GM23338 (cell line): ENCODE results near the gene NDUFA13. TPM values are rescaled to one million over a fixed set of nuclear protein-coding genes. Genes with fewer than 3 reads are reported as not detected.

Experiments used
- ATAC-seq: fragments of 200-7000 bp; cut with Tn5 transposase; 3 replicates; pipeline ENCODE4 v1.9.1; 2020
- DNase-seq: peaks from one replicate; pipeline ENCODE4 v3.0.0-alpha.2; 2015; ENCODE audit warnings: low spot score
- H2AFZ ChIP-seq: fragments of 200-600 bp; sonication (generic); 2 replicates; pipeline ENCODE4 v1.8.0; 2016; ENCODE audit warnings: antibody characterized with exemption, mild to moderate bottlenecking, moderate library complexity
- H3F3A ChIP-seq: fragments of 200-600 bp; sonication (generic); replicated peaks from 2 replicates; pipeline ENCODE4 v1.8.0; 2017; ENCODE audit warnings: antibody characterized with exemption, mixed run types, low read depth
- H3K27ac ChIP-seq: fragments of 200-600 bp; sonication (generic); 2 replicates; pipeline ENCODE4 v1.6.1; 2016; ENCODE audit warnings: low read depth
- H3K27me3 ChIP-seq: fragments of 200-600 bp; sonication (generic); 2 replicates; pipeline ENCODE4 v1.8.0; 2016; ENCODE audit warnings: mild to moderate bottlenecking, mixed run types, moderate library complexity; ENCODE audit not compliant: insufficient read depth
- H3K36me3 ChIP-seq: fragments of 200-600 bp; sonication (generic); 2 replicates; pipeline ENCODE4 v1.8.0; 2016; ENCODE audit warnings: mild to moderate bottlenecking; ENCODE audit not compliant: insufficient read depth
- H3K4me1 ChIP-seq: fragments of 200-600 bp; sonication (generic); 2 replicates; pipeline ENCODE4 v1.8.0; 2016; ENCODE audit warnings: mild to moderate bottlenecking, moderate library complexity; ENCODE audit not compliant: insufficient read depth
- H3K4me2 ChIP-seq: fragments of 200-600 bp; sonication (generic); 2 replicates; pipeline ENCODE4 v1.7.1; 2017; ENCODE audit warnings: mixed run types
- H3K4me3 ChIP-seq: fragments of 200-600 bp; sonication (generic); 2 replicates; pipeline ENCODE4 v1.6.1; 2016; ENCODE audit warnings: mixed run types
- H3K79me2 ChIP-seq: fragments of 200-600 bp; sonication (generic); replicated peaks from 2 replicates; pipeline ENCODE4 v1.8.0; 2017; ENCODE audit warnings: mild to moderate bottlenecking; ENCODE audit not compliant: insufficient read depth
- H3K9me2 ChIP-seq: fragments of 200-600 bp; sonication (generic); 2 replicates; pipeline ENCODE4 v1.8.0; 2017; ENCODE audit not compliant: insufficient read depth
- H4K20me1 ChIP-seq: fragments of 200-600 bp; sonication (generic); replicated peaks from 2 replicates; pipeline ENCODE4 v1.8.0; 2017; ENCODE audit warnings: mild to moderate bottlenecking; ENCODE audit not compliant: insufficient read depth
- H3K27ac Mint-ChIP-seq: 2 replicates; pipeline ENCODE4 v1.8.0; 2020; ENCODE audit warnings: inconsistent platforms, mild to moderate bottlenecking, moderate library complexity, mixed read lengths
- H3K27me3 Mint-ChIP-seq: 3 replicates; pipeline ENCODE4 v1.8.0; 2022; ENCODE audit warnings: low read depth, mild to moderate bottlenecking, moderate library complexity, mixed read lengths, inconsistent platforms; ENCODE audit not compliant: insufficient read depth, poor library complexity
- H3K36me3 Mint-ChIP-seq: 3 replicates; pipeline ENCODE4 v1.8.0; 2021; ENCODE audit warnings: low read depth, mild to moderate bottlenecking, inconsistent platforms, moderate library complexity, mixed read lengths
- H3K4me1 Mint-ChIP-seq: 3 replicates; pipeline ENCODE4 v1.8.0; 2020; ENCODE audit warnings: mild to moderate bottlenecking, inconsistent platforms, mixed read lengths
- H3K4me3 Mint-ChIP-seq: 3 replicates; pipeline ENCODE4 v1.8.0; 2021; ENCODE audit warnings: moderate library complexity, mild to moderate bottlenecking, inconsistent platforms, mixed read lengths
- H3K9me3 Mint-ChIP-seq: 3 replicates; pipeline ENCODE4 v1.8.0; 2020; ENCODE audit warnings: moderate library complexity, mild to moderate bottlenecking, inconsistent platforms, mixed read lengths
- CREB1 ChIP-seq: fragments of 250-450 bp; sonication (Bioruptor Pico); IDR thresholded peaks from 2 replicates; pipeline ENCODE4 v1.5.0; 2020; ENCODE audit warnings: low read depth, mild to moderate bottlenecking, moderate library complexity
- CTCF ChIP-seq, 2 experiments: fragments of 200-600 bp in 1 of 2; sonication (generic) in 1 of 2; conservative IDR thresholded peaks; 2 replicates each; pipeline versions ENCODE4 v1.5.1 to v1.6.1; 2016 to 2017; ENCODE audit warnings: antibody characterized with exemption in 2 of 2, low read depth in 2 of 2, mild to moderate bottlenecking in 2 of 2, moderate library complexity in 1 of 2
- ETS1 ChIP-seq: IDR thresholded peaks from 2 replicates; pipeline ENCODE4 v1.6.1; 2016; ENCODE audit warnings: antibody characterized with exemption
- EZH2 ChIP-seq: fragments of 200-600 bp; sonication (generic); IDR thresholded peaks from one replicate; pipeline ENCODE4 v1.8.0; 2017; ENCODE audit warnings: antibody characterized with exemption, mild to moderate bottlenecking, low read depth; ENCODE audit not compliant: unreplicated experiment
- EZH2phosphoT487 ChIP-seq: fragments of 200-600 bp; sonication (generic); IDR thresholded peaks from one replicate; pipeline ENCODE4 v1.8.1; 2018; ENCODE audit warnings: antibody characterized with exemption; ENCODE audit not compliant: unreplicated experiment
- JUNB ChIP-seq: IDR thresholded peaks from one replicate; pipeline ENCODE4 v1.6.1; 2016; ENCODE audit warnings: antibody characterized with exemption; ENCODE audit not compliant: unreplicated experiment
- NANOG ChIP-seq: IDR thresholded peaks from 2 replicates; pipeline ENCODE4 v1.6.1; 2016; ENCODE audit warnings: antibody characterized with exemption, borderline replicate concordance
- POLR2AphosphoS5 ChIP-seq: IDR thresholded peaks from 2 replicates; pipeline ENCODE4 v1.6.1; 2016; ENCODE audit warnings: antibody characterized with exemption, low read depth
- REST ChIP-seq: IDR thresholded peaks from one replicate; pipeline ENCODE4 v1.6.1; 2018; ENCODE audit warnings: antibody characterized with exemption; ENCODE audit not compliant: unreplicated experiment
- STAT1 ChIP-seq: IDR thresholded peaks from one replicate; pipeline ENCODE4 v1.6.1; 2016; ENCODE audit warnings: antibody characterized with exemption; ENCODE audit not compliant: unreplicated experiment
- ZNF114 ChIP-seq: fragments of 250-450 bp; sonication (Bioruptor Pico); IDR thresholded peaks from 2 replicates; pipeline ENCODE4 v1.5.0; 2020; ENCODE audit warnings: mild to moderate bottlenecking, moderate library complexity
- ZNF331 ChIP-seq: fragments of 250-450 bp; sonication (Bioruptor Pico); IDR thresholded peaks from 2 replicates; pipeline ENCODE4 v1.5.0; 2020; ENCODE audit warnings: low read depth, mild to moderate bottlenecking, moderate library complexity
- ZNF462 ChIP-seq: fragments of 250-450 bp; sonication (Bioruptor Pico); IDR thresholded peaks from 2 replicates; pipeline ENCODE4 v1.5.0; 2020; ENCODE audit warnings: mild to moderate bottlenecking, moderate library complexity
- polyA plus RNA-seq: library from polyadenylated mRNA; unstranded; fragments of >200 nt; fragmentation: Nextera tagmentation; extraction: Ambion mirVana; gene quantifications from 2 replicates; pipeline ENCODE4 v1.2.1, GENCODE V29; 2016
- total RNA-seq: library from RNA; depleted of rRNA; stranded (reverse); fragments of >200 nt; shearing (Covaris generic); gene quantifications from 2 replicates; pipeline ENCODE4 v1.2.3, GENCODE V29; 2014

Gene NDUFA13
- total and polyA plus RNA-seq, 2 experiments from 2014 or later, result 143 to 598 TPM

GRCh38 chr19:19504754-19505668, 11.0 kb upstream of the NDUFA13 start:
- no peak overlapping the region for H3K27ac ChIP-seq
- H3K4me3 ChIP-seq, result no peak overlapping the region
- DNase-seq (no peak), ATAC-seq (no peak)
- no peaks in the 10 kb centered on the region for H3K27me3 ChIP-seq
- H3K9me3 Mint-ChIP-seq, result no peaks in the 10 kb centered on the region
- H3K4me3 Mint-ChIP-seq, result no peak overlapping the region
- H3K36me3 ChIP-seq, result peaks cover 12% of the 10 kb centered on the region; the same call in 1 of the 2 replicates
- H3K79me2 ChIP-seq, result no peaks in the 10 kb centered on the region
- H3F3A ChIP-seq, result peaks cover 30% of the 10 kb centered on the region
- TF ChIP-seq CTCF (conservative IDR thresholded peaks at IDR 0.05; ENCODE audit: low read depth in 2 of 2), result no peak
- no peak for TF ChIP-seq ZNF114
- TF ChIP-seq STAT1, result no peak
- TF ChIP-seq REST, result no peak
- TF ChIP-seq ZNF331 (CRISPR knock-in tag), result no peak
- TF ChIP-seq ZNF462 (CRISPR knock-in tag), result no peak
- TF ChIP-seq EZH2phosphoT487, result no peak
- TF ChIP-seq JUNB, result no peak
- no peak for TF ChIP-seq EZH2
- no peak for TF ChIP-seq NANOG
- no peak for TF ChIP-seq ETS1
- no peak for TF ChIP-seq CREB1 (CRISPR knock-in tag)
- TF ChIP-seq POLR2AphosphoS5, result no peak
- no peaks in the 10 kb centered on the region for H3K4me1 ChIP-seq
- no peak overlapping the region for H2AFZ ChIP-seq
- no peak overlapping the region for H3K4me2 ChIP-seq
- peaks cover 63% of the 10 kb centered on the region for H3K36me3 Mint-ChIP-seq
- peaks cover 11% of the 10 kb centered on the region for H4K20me1 ChIP-seq
- peaks cover 20% of the 10 kb centered on the region for H3K27me3 Mint-ChIP-seq
- peaks cover 9% of the 10 kb centered on the region for H3K4me1 Mint-ChIP-seq
- H3K27ac Mint-ChIP-seq, result no peak overlapping the region
- H3K9me2 ChIP-seq, result no peaks in the 10 kb centered on the region
